ENCODE data around the gene PEX13. TPM values are rescaled to one million over a fixed set of nuclear protein-coding genes. Genes with fewer than 3 reads are reported as not detected.

PEX13 gene
- total RNA-seq, 1 experiment from 2014 or later, result 22.4 TPM

GRCh38 chr2:60984720-60985119, 32.8 kb upstream of the PEX13 start:
- H2BK20ac ChIP-seq (ENCODE audit: low read depth, low read length, poor library complexity, severe bottlenecking), result no peak overlapping the region
- no peaks in the 10 kb centered on the region for H3K9me3 ChIP-seq (ENCODE audit: control insufficient read depth, low read depth, low read length)
- H4K5ac ChIP-seq (ENCODE audit: insufficient read length, low read depth, low read length), result no peak overlapping the region
- H2BK15ac ChIP-seq (ENCODE audit: low read depth, low read length), result no peak overlapping the region
- no peak overlapping the region for H2AFZ ChIP-seq (ENCODE audit: low read length)
- no peaks in the 10 kb centered on the region for H3K4me1 ChIP-seq (ENCODE audit: insufficient read depth, low read length)
- Mint-ChIP-seq H3K9me3 (no peaks in the 10 kb centered on the region), H3K27me3 (ENCODE audit: low read depth) (no peaks in the 10 kb centered on the region), H3K4me1 (no peaks in the 10 kb centered on the region), H3K4me3 (no peak overlapping the region), H3K36me3 (ENCODE audit: insufficient read depth in 1 of 3, low read depth in 3 of 3) (no peaks in the 10 kb centered on the region), H3K27ac (no peak overlapping the region)
- H4K8ac ChIP-seq (replicated peaks; ENCODE audit: insufficient read length, low read depth, low read length), result no peak overlapping the region
- no peak for DNase-seq
- no peak overlapping the region for H3K9ac ChIP-seq (ENCODE audit: extremely low read depth, insufficient read length, low read length)
- no peak overlapping the region for H3K4ac ChIP-seq (ENCODE audit: low read depth, low read length)
- no peak overlapping the region for H3K14ac ChIP-seq (ENCODE audit: insufficient read depth, low read length)
- no peaks in the 10 kb centered on the region for H4K20me1 ChIP-seq (ENCODE audit: control insufficient read depth, insufficient read depth, insufficient read length)
- H3K27me3 ChIP-seq (ENCODE audit: insufficient read depth, low read length), result no peaks in the 10 kb centered on the region
- H2BK120ac ChIP-seq (ENCODE audit: low read depth, low read length, poor library complexity, severe bottlenecking), result no peak overlapping the region
- H3K79me2 ChIP-seq (ENCODE audit: insufficient read depth, low read length), result no peaks in the 10 kb centered on the region
- no peak overlapping the region for H3K27ac ChIP-seq (ENCODE audit: insufficient read length, low read depth, low read length)
- H2AK5ac ChIP-seq (ENCODE audit: insufficient read length, low read length), result no peak overlapping the region
- H3K23me2 ChIP-seq (ENCODE audit: insufficient read length, low read depth, low read length, poor library complexity, severe bottlenecking), result no peaks in the 10 kb centered on the region
- H3K79me1 ChIP-seq (ENCODE audit: insufficient read depth, low read depth, low read length, poor library complexity, severe bottlenecking), result no peaks in the 10 kb centered on the region
- WGBS (ENCODE audit: extremely low coverage, insufficient read length, low lambda C conversion rate), result no CpG with 5 or more reads among the region's 1 CpG
- H4K91ac ChIP-seq (ENCODE audit: insufficient read length, low read depth, low read length), result no peak overlapping the region
- no peak overlapping the region for H2BK5ac ChIP-seq (ENCODE audit: insufficient read length, low read length)
- TF ChIP-seq, protein P1, sequence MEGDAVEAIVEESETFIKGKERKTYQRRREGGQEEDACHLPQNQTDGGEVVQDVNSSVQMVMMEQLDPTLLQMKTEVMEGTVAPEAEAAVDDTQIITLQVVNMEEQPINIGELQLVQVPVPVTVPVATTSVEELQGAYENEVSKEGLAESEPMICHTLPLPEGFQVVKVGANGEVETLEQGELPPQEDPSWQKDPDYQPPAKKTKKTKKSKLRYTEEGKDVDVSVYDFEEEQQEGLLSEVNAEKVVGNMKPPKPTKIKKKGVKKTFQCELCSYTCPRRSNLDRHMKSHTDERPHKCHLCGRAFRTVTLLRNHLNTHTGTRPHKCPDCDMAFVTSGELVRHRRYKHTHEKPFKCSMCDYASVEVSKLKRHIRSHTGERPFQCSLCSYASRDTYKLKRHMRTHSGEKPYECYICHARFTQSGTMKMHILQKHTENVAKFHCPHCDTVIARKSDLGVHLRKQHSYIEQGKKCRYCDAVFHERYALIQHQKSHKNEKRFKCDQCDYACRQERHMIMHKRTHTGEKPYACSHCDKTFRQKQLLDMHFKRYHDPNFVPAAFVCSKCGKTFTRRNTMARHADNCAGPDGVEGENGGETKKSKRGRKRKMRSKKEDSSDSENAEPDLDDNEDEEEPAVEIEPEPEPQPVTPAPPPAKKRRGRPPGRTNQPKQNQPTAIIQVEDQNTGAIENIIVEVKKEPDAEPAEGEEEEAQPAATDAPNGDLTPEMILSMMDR (conservative IDR thresholded peaks at IDR 0.05), result no peak
- H3T11ph ChIP-seq (ENCODE audit: low read length), result no peak overlapping the region
- no peak overlapping the region for H3K4me2 ChIP-seq (ENCODE audit: insufficient read depth, insufficient read length, low read length)
- no peak overlapping the region for H3K56ac ChIP-seq (ENCODE audit: insufficient read length, low read depth, low read length)
- no peak overlapping the region for H2BK12ac ChIP-seq (ENCODE audit: insufficient read length, low read depth, low read length)
- no peak overlapping the region for H3K18ac ChIP-seq (ENCODE audit: insufficient read length, low read depth, low read length)
- no peak overlapping the region for H3K23ac ChIP-seq (ENCODE audit: insufficient read length, low read depth, low read length)

Measured in H9 (cell line).